GM12878 (cell line): ENCODE data around the gene ANKRD13A. TPM values are rescaled to one million over a fixed set of nuclear protein-coding genes. Genes with fewer than 3 reads are reported as not detected.

ENCODE experiments used
- ATF3 ChIP-seq: IDR thresholded peaks from 2 replicates; pipeline ENCODE4 v1.6.1; 2011; ENCODE audit warnings: low read depth, mild to moderate bottlenecking, low read length, moderate library complexity, borderline replicate concordance; ENCODE audit errors: extremely low read depth
- BHLHE40 ChIP-seq, 2 experiments: fragments of 450-650 bp in 1 of 2; IDR thresholded peaks; 2 replicates each; pipeline ENCODE4 v1.6.1; 2011 to 2017; ENCODE audit warnings: low read depth in 2 of 2, borderline replicate concordance in 1 of 2, improper control_type of control experiment in 1 of 2, low read length in 1 of 2, mild to moderate bottlenecking in 1 of 2
- CHD1 ChIP-seq: IDR thresholded peaks from 2 replicates; pipeline ENCODE4 v1.6.1; 2012; ENCODE audit warnings: low read depth, low read length, improper control_type of control experiment
- CREB1 ChIP-seq: IDR thresholded peaks from 2 replicates; pipeline ENCODE4 v1.6.1; 2012; ENCODE audit warnings: low read depth, mild to moderate bottlenecking, inconsistent platforms
- CTCF ChIP-seq, 3 experiments: IDR thresholded peaks in 2 of 3; conservative IDR thresholded peaks in 1 of 3; 2 replicates each; pipeline ENCODE4 v1.5.1; 2011; ENCODE audit warnings: low read depth in 3 of 3, low read length in 3 of 3, mild to moderate bottlenecking in 3 of 3, control low read depth in 2 of 3, moderate library complexity in 2 of 3, inconsistent platforms in 1 of 3, mixed read lengths in 1 of 3; ENCODE audit not compliant: control insufficient read depth in 2 of 3, insufficient read depth in 1 of 3; ENCODE audit errors: extremely low read depth in 1 of 3
- HDAC2 ChIP-seq: fragments of 200-600 bp; sonication (generic); IDR thresholded peaks from 2 replicates; pipeline ENCODE4 v1.6.1; 2017
- HSF1 ChIP-seq: fragments of 150-350 bp; IDR thresholded peaks from 2 replicates; pipeline ENCODE4 v1.6.1; 2014; ENCODE audit warnings: mild to moderate bottlenecking, low read depth, low read length
- JUND ChIP-seq: IDR thresholded peaks from 2 replicates; pipeline ENCODE4 v1.6.1; 2012; ENCODE audit warnings: low read depth, mild to moderate bottlenecking, low read length, improper control_type of control experiment, moderate library complexity
- MEF2B ChIP-seq: fragments of 450-650 bp; IDR thresholded peaks from 2 replicates; pipeline ENCODE4 v1.6.1; 2018; ENCODE audit warnings: mild to moderate bottlenecking, moderate library complexity; ENCODE audit not compliant: partially characterized antibody, poor library complexity, severe bottlenecking
- MLLT1 ChIP-seq: fragments of 450-650 bp; IDR thresholded peaks from 2 replicates; pipeline ENCODE4 v1.6.1; 2016; ENCODE audit warnings: mild to moderate bottlenecking
- MTA2 ChIP-seq: fragments of 450-650 bp; IDR thresholded peaks from 2 replicates; pipeline ENCODE4 v1.6.1; 2016; ENCODE audit warnings: low read depth, mild to moderate bottlenecking, moderate library complexity
- NFXL1 ChIP-seq: fragments of 450-650 bp; IDR thresholded peaks from 2 replicates; pipeline ENCODE4 v1.6.1; 2017; ENCODE audit warnings: antibody characterized with exemption, mild to moderate bottlenecking, borderline replicate concordance
- PML ChIP-seq: IDR thresholded peaks from 2 replicates; pipeline ENCODE4 v1.6.1; 2012; ENCODE audit warnings: low read length, inconsistent platforms
- POLR2A ChIP-seq: IDR thresholded peaks from 2 replicates; pipeline ENCODE4 v1.6.1; 2011; ENCODE audit warnings: low read depth, mild to moderate bottlenecking, low read length
- POLR2AphosphoS2 ChIP-seq: IDR thresholded peaks from 2 replicates; pipeline ENCODE4 v1.6.1; 2011; ENCODE audit warnings: low read depth, mild to moderate bottlenecking, low read length, improper control_type of control experiment, moderate library complexity
- RBBP5 ChIP-seq: fragments of 200-600 bp; sonication (generic); conservative IDR thresholded peaks from 2 replicates; pipeline ENCODE4 v1.6.1; 2016
- SMAD1 ChIP-seq: fragments of 450-650 bp; IDR thresholded peaks from 2 replicates; pipeline ENCODE4 v1.6.1; 2018; ENCODE audit warnings: mild to moderate bottlenecking, low read depth; ENCODE audit not compliant: partially characterized antibody
- SMC3 ChIP-seq: IDR thresholded peaks from 2 replicates; pipeline ENCODE4 v1.6.1; 2011; ENCODE audit warnings: low read length, improper control_type of control experiment, borderline replicate concordance
- TCF3 ChIP-seq: IDR thresholded peaks from 2 replicates; pipeline ENCODE4 v1.6.1; 2012; ENCODE audit warnings: low read depth, mild to moderate bottlenecking, low read length, borderline replicate concordance; ENCODE audit not compliant: insufficient read depth
- YY1 ChIP-seq: IDR thresholded peaks from 2 replicates; pipeline ENCODE4 v1.6.1; 2011; ENCODE audit warnings: low read depth, mild to moderate bottlenecking, low read length
- ZBTB33 ChIP-seq: fragments of 450-650 bp; IDR thresholded peaks from 2 replicates; pipeline ENCODE4 v1.6.1; 2017; ENCODE audit warnings: mild to moderate bottlenecking
- ZNF384 ChIP-seq: IDR thresholded peaks from 2 replicates; pipeline ENCODE4 v1.6.1; 2012; ENCODE audit warnings: low read depth, mild to moderate bottlenecking, low read length, improper control_type of control experiment, borderline replicate concordance
- polyA plus RNA-seq, 11 experiments: library from polyadenylated mRNA; depleted of rRNA in 4 of 11; unstranded in 6 of 11; stranded (reverse) in 5 of 11; fragments of >200 nt; fragmentation: Nextera tagmentation in 4 of 11; fragmentation: Illumina TruSeq in 1 of 11; extraction: Ambion mirVana in 4 of 11; extraction: Trizol in 1 of 11; gene quantifications; 1 replicate in 1 of 11; 2 replicates in 10 of 11; pipeline versions ENCODE4 v1.2.1 to v1.2.3, GENCODE V29; 2011 to 2016; ENCODE audit warnings: inconsistent platforms in 2 of 11, missing spikeins in 2 of 11, low read depth in 1 of 11
- total RNA-seq, 4 experiments: library from RNA; depleted of rRNA in 3 of 4; stranded (reverse); fragments of >200 nt in 3 of 4; fragmentation: Illumina TruSeq in 1 of 4; extraction: Trizol in 1 of 4; gene quantifications; 2 replicates each; pipeline versions ENCODE4 v1.2.1 to v1.2.3, GENCODE V29; 2013 to 2021

ANKRD13A gene
- total and polyA plus RNA-seq, 10 of the 15 experiments (the other 5 are each of a cell fraction or from before 2014, with no cell fraction given), result 10.2 to 93.4 (median 76.5) TPM

GRCh38 chr12:110048242-110049027 is 49.2 kb downstream of the ANKRD13A start, which contains the start of gene C12orf76 (continued):
- peak; percentile 9 to 27 (median 13); a peak in 2 of 6 replicates for TF ChIP-seq CTCF (IDR thresholded peaks at IDR 0.05 in 2 of 3, conservative IDR thresholded peaks at IDR 0.05 in 1 of 3; ENCODE audit: control insufficient read depth in 2 of 3, extremely low read depth in 1 of 3, insufficient read depth in 1 of 3, low read depth in 3 of 3, low read length in 3 of 3)
- peak; percentile 80; the same call in 1 of the 2 replicates for TF ChIP-seq PML
- TF ChIP-seq CREB1, result peak; percentile 85; the same call in 1 of the 2 replicates
- TF ChIP-seq ZNF384, result no peak
- TF ChIP-seq POLR2AphosphoS2, result 0 out of 2 replicates have a peak, but pooled peaks have one; percentile 57
- peak in 1 of 2 experiments; percentile 51; a peak in 2 of 4 replicates for TF ChIP-seq BHLHE40 (IDR thresholded peaks at IDR 0.05; ENCODE audit: borderline replicate concordance in 1 of 2, low read depth in 2 of 2, low read length in 1 of 2)
- no peak; the same call in 1 of the 2 replicates for TF ChIP-seq SMC3
- TF ChIP-seq SMAD1, result peak; percentile 24
- TF ChIP-seq HSF1, result no peak
- peak; percentile 83 for TF ChIP-seq MTA2
- 0 out of 2 replicates have a peak, but pooled peaks have one; percentile 50 for TF ChIP-seq CHD1
- no peak for TF ChIP-seq RBBP5
- TF ChIP-seq ZBTB33, result no peak
- TF ChIP-seq MEF2B, result peak; percentile 49
- no peak for TF ChIP-seq NFXL1
- TF ChIP-seq POLR2A, result peak; percentile 82
- TF ChIP-seq JUND, result no peak
- TF ChIP-seq TCF3, result 0 out of 2 replicates have a peak, but pooled peaks have one; percentile 28
- TF ChIP-seq HDAC2, result no peak
- TF ChIP-seq MLLT1, result peak; percentile 84
- no peak for TF ChIP-seq ATF3
- peak; percentile 67 for TF ChIP-seq YY1
